ENCODE measurements around the gene ZNF236.
"Not testable (repeated sequence)": the region's sequence is repeated elsewhere in the genome, so short reads cannot be mapped to it uniquely, and the experiment has no call there.

The ZNF236 gene

DNA sequence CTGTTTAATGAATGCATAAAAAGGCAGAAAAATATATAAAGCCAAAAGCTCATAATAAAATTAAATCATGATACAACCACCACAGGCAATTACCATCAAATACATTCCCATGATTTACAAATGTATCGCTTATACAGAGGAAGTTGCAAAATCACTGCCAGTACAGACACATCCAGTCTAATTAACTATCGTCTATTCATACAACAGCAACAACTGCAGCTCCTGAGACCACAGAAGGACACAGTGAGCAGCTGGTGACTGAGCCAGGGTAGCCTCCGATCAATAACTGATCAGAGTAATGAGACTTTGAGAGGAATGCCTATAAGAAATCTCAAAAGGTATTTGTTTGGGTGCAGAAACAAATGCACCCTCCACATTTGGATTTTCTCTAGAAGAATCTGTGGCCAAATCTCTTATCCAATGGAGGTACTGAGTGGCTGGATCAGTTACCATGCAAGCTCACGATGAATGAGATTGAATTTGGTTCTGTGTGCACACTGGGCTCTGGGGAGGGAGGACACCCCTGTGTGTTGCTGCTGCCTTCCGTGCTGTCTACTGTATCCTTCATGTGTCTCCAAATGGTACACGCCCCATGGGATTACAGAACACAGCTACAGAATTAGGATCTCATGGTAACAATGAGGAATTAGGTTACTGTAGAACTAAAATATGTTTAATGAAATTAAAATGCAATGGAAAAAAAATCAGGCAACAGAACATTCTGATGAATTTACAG lies 190.6 kb downstream of the ZNF236 start:
- no peak for DNase-seq

DNA sequence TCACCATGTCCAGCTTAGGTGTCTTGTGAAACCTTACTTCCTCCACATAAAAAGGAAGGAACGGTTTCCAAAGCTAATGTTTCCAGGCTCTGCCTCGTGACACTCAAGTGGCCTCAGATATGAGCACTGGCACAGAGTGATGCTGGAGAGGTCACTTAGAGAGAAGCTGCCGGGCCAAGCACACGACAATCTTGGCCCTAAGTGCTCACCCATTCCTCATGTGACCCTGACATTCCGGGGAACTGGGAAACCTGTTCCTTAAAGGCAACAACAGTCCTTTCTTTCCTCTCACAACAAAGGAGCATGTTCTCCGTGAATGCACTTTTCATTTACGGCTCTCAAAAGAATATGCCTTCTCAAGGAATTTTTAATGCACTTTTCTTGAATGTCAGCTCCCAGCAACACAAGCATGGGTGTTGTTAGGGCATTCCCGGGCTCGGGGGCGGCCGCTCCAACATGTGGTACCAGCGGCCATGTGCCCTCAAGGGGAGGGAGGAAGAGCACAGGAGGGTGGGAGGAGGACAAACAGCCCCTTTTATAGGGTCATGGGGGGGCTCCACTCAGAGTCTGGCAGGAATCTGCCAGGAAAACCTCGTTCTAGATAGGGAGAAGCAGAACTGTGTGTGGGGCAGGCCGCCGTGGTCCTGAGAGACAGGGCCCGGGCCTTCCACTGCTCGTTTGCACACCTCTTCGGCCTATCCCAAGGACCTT lies 191.6 kb downstream of the ZNF236 start:
- DNase-seq, result no peak

DNA sequence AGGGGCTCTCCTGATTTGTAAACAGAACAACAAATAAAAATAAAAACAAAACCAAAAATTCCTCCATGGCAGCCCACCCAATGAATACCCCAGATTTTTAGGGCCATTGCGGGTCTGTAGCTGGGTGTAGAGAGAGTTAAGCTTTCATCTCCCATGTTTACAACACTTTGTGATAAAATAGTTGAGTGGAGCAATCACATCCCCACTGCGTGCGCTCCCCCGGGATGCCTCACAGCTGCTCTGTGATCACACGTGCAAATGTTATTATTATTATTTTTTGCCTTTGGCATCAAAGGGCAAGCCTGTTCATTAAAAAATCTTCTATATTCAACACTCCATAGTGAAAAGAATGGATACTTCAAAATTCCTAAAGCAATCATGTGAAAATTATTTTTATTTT lies 192.2 kb downstream of the ZNF236 start:
- no peak for DNase-seq

DNA sequence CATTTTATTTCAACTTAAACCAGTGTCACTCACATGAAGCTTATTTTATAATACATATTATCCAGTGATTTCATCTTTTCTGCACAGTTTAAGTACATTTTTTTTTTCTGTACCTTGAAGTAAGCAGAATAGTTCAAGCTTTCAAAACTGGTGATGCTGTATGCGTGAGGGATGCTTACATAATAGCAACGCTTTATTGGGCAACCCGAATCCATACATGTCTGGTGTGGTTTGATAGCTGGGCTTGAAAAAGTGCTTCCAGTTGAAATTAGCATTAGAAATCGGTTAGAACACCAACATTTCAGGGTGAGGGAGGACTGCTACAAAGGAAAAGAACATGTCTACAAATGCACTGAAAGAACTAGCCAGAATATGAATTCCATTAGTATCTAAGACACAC lies 192.8 kb downstream of the ZNF236 start:
- DNase-seq, result no peak

DNA sequence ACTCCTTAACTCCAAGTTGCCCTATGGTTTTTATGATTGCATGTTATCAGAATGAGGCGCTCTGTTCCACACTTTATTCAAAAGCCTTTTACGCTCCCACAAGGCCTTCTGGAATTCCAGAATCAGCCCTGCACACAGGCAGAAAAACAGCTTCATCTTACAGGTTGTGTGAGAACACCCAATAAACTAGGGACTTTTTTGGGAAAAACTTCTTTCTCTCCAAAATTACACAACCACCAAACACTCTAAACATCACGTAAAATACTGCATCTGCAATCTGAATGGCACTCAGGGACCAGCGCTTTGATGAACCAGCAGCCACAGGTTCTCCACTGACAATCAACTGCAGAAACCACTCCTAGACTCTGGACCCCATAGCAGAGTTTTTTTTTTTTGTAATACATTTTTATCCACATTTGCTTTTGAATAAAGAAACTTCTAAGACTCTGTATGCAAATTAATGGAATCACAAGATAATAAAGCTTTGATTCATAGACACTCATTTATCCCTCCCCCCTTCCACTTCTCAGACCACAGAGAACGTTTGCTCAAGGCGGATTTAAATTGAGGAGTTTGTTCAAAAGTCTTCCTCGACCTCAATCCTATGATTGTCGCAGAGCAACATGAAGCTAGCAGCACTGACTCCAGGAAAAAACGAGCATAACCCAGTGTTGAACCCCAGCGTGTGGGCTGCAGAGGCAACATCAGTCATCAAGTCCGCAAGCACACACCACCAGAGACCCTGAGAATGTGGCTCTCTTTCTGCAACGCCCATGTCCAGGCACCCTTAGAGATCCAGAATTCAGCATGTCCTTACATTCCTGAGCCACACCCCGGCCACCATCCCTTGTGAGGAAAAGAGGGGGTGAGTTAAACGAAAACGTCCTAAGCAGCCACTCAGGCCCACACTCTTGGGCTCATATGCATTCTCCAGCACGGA lies 193.7 kb downstream of the ZNF236 start:
- DNase-seq, result no peak

DNA sequence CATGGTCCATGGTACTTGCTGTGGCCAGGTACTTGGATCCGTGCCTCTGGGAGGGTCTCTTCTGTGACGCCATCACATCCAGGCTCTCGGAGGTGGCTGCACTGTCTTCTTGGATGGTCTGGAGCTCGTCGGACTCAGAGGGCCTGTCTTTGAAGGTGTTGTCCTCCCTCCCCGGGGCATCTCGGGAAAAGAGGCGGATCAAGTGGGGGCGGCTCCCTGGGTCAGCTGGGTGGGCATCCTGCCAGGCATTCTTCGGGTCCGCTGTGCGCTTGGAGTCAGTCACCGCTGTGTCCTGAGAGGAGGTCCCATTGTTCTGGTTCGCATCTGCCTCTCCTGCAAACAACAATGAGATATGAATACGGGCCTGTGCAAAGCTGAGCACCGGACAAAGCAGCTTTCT lies 194.6 kb downstream of the ZNF236 start:
- no peak for DNase-seq

- no peak for DNase-seq
Measured at GRCh38 chr18:77017355-77017754, 195.0 kb downstream of the ZNF236 start.

- not testable (repeated sequence) for DNase-seq
Measured at GRCh38 chr18:77018650-77019049, 196.3 kb downstream of the ZNF236 start.

DNA sequence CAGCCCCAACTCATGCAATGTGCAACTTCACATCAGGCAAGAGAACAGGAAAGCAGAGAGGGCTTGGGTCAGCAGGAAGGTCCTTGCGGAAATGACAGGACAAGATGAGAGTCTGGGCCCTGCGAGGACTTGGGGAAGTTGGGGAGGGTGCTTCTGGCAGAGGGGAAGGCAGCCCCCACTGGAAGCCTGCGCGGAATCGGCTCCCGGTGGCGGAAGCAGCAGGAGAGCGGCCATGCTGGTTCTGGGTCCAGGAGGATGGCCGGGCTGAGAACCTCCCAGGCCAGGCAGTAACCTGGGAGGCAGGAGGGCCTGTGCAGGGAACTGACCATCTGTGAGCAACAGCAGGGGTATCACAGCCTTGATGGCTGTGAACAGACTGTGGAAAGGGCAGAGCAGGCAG lies 197.3 kb downstream of the ZNF236 start:
- DNase-seq, result no peak
